SW480 (cell line): ENCODE measurements around the gene NUDT2.
A peak's percentile ranks its signal among the peaks of the same experiment; 100 is the strongest.
"Not testable (repeated sequence)": the region's sequence is repeated elsewhere in the genome, so short reads cannot be mapped to it uniquely, and the experiment has no call there.

Experiments
- DNase-seq: peaks from one replicate; pipeline ENCODE4 v3.0.0-alpha.2; 2016; ENCODE audit warnings: low spot score

The NUDT2 gene

DNA sequence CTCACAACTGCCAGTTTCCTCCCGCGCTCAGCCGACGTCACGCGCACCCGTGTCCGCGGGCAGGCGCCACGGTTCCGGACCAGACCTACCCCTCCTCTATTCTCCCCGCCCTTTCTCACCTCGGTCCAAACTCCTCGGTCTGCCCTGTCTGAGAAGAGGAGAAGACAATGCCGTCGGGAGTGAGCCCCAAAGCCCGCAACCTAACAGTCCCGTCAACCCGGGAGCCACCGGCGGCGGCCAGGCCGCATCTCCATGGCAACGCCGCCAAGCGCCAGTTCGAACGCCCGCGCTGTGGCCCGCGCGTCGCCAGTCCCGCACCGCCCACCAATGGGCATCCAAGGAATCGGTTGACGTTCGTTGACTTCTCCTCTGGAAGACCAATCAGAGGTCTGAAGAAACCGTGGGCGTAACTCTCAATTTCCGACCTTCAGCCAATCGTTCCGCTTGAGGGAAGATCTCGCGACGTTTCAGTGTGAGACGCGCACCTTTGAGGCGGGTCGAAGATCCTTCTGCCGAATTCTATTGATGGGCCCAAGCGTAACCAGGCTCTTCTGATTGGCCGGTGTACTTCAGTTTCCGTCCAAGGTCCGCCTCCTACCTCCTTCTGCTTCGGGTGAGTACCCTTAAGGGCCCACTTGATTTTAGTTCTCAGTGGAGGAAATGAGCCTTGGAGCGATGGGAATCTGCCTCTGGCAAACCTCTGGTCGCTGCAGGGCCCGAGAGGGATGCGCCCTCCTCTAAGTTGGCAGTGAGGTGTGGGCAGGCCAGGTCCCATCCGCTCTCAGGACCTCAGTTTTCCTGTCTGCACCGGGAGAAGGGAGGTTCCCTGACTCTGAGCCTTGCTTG lies at the start of gene NUDT2, which contains the start of gene KIF24:
Gene NUDT2, plus strand, starts transcription at position 583 of the 846 bp plus-strand sequence. CDS start 9,471 bp downstream, outside the sequence.
Gene KIF24, minus strand, starts transcription at position 282 of the 846 bp plus-strand sequence. CDS start 17,922 bp downstream, outside the sequence.
- peak; percentile 100 for DNase-seq

DNA sequence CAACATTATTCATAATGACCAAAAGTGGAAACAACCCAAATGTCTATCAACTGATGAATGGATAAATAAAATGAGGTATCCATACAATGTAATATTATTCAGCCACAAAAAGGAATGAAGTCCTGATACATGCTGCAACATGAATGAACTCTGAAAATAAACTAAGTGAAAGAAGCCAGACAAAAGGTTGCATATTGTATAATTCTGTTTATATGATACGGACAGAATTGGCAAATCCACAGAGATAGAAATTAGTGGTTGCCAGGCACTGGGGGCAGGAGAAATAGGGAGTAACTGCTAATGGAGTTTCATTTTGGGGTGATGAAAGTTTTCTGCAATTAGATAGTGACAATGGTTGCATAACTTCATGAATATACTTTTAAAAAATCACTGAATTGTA lies 47.3 kb upstream of the NUDT2 start:
- no peak for DNase-seq

DNA sequence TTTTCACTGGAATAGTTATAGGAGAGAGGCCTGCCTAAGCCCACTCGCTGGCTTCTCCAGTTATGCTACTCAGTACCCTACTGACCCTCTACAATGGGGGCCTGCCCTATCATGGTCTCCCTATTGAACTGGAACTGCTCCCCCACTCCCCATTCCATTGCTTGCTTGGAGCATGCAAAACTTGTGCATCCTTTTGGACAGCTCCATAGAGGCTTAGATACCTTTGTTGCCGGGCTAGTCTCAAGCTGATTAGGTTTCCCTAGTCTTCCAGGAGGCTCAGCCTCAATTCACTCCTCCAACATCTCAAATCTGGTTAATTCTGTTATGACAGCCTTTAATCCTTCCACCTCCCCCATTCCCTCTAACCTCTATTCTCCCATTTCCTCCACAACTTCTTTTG lies 40.2 kb upstream of the NUDT2 start:
- DNase-seq: no peak

DNA sequence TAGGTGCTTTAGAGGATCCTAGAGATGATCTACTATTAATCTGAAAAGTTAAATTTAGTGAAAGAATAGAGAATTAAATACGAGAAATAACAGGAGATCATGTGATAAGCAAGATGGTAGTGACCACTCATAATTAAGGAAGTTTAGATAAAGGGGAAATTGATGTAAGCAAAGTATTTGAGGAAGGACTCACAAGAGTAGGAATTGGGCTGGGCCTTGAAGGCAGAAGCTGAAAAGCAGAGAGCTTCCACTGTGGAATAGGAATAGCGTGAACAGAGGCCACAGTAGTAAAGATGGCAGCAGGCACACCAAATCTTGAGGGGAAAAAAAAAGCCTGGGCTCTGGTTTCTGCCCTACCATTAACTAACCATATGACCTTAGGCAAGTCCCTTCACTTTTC lies 38.3 kb upstream of the NUDT2 start:
- no peak for DNase-seq

DNA sequence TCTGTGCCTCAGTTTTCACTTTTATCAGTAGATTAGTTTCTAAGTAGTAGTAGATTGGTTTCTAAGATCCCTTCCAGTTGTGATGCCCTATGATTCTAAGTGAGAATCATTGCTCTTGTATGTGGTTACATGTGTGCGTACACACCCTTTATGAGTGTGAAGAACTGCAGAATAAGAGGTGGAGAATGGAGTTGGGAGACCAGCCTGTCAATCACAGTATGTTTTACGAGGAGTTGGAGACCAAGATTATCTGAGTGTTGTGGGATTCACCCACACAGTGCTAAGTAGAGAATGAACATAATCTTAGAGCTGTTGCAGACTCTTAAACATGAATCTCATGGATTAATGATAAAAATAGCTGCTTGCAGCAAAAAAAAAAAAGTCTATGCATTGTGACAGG lies 37.9 kb upstream of the NUDT2 start:
- no peak for DNase-seq

DNA sequence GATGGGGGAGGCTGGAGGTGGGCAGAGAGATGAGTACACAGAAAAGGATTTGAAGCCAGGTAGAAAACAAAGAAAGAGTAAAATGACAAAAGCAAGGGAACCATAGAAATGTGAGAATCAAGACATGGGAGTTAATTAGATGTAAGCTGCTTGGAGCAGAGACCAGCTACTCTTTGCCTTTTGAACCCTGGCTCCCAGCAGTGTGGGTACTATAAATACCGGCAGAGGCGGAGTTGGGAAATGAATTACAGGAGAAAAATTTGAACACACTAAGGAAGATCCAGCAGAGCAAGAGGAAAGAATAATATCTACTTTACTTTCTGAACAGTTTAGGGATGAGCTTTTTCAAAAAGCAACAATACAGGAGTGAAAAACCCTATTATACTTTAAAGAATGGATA lies 36.8 kb upstream of the NUDT2 start:
- DNase-seq: no peak

DNA sequence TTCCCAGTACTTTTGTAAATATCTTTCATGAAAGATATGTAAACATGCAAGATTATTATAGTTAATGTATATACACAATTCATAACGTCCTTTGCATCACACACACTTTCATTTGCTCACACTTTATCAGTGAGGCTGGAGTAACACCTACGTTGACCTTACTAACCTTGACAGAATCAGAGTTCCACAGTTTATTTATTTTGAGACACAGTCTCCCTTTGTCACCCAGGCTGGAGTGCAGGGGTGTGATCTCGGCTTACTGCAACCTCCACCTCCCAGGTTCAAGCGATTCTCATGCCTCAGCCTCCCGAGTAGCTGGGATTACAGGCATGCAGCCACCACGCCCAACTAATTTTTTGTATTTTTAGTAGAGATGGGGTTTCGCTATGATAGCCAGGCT lies 28.3 kb upstream of the NUDT2 start:
- DNase-seq: not testable (repeated sequence)

DNA sequence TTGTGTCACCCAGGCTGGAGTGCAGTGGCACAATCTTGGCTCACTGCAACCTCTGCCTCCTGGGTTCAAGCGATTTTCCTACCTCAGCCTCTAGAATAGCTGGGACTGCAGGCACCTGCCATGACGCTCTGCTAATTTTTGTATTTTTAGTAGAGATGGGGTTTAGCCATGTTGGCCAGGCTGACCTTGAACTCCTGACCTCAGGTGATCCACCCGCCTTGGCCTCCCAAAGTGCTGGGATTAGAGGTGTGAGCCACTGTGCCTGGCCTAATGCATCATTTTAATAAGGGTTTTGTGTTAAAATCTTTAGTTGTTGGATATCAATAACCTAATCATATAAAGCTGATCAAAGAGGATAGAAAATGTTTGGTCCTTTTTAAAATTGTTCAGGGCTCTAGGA lies 21.1 kb upstream of the NUDT2 start:
- DNase-seq: not testable (repeated sequence)

DNA sequence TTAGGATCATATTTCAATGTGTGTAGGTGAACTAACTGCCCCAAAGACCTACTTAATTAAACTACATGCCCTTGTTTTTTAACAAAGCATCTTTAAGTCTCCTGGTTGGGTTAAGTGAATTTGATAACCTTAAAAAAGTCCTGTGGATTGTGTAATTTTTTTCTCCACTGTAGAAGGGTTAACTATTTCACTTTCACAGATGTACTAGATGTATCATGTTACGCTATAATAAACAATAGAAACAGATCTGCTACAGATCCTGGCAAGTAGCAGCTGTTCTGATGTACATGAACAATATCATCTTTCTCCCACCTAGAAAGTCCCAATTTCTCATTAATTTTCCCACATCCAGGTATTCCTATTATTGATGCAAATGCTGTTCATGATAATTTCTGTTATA lies 19.2 kb upstream of the NUDT2 start:
- DNase-seq: no peak

DNA sequence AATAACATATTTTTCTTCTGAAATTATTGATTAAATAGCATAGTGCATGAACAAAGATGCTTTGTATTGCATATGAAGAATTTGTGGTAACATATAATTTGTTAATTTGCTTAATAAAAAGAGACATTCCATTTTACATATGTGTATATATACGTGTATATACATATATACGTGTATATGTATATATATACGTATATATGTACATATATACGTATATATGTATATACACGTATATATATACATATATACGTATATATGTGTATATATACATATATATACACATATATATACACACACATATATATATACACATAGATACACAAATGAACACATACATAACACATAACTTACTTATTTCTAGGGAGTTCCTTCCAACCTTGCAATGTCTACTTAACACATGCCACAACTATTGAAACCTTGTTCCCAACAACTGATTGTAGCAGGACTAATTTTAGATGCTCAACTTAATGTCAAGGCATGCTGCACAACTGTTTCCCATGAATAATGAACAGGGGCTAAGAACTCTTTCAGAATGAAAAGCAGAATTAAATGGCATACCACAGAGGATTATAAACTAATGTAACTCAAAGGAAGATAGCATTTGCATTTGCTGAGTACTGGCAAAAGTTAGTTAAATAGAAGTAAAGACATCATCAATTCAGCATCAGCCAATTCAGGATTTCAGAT lies 17.7 kb upstream of the NUDT2 start:
- no peak for DNase-seq

DNA sequence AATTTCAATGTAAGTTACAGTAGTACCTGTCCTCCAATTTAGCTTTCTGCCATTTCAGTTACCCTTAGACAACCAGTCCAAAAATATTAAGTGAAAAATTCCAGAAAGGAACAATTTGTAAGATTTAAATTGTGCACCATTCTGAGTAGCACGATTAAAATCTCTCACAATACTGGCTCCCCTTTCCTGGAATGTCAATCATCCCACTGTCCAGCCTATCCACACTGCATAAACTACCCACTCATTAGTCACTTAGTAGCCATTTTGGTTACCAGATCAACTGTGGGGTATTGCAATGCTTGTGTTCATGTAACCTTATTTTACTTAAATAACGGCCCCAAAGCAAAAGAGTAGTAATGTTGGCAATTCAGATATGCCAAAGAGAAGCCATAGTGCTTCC lies 11.9 kb upstream of the NUDT2 start:
- no peak for DNase-seq

DNA sequence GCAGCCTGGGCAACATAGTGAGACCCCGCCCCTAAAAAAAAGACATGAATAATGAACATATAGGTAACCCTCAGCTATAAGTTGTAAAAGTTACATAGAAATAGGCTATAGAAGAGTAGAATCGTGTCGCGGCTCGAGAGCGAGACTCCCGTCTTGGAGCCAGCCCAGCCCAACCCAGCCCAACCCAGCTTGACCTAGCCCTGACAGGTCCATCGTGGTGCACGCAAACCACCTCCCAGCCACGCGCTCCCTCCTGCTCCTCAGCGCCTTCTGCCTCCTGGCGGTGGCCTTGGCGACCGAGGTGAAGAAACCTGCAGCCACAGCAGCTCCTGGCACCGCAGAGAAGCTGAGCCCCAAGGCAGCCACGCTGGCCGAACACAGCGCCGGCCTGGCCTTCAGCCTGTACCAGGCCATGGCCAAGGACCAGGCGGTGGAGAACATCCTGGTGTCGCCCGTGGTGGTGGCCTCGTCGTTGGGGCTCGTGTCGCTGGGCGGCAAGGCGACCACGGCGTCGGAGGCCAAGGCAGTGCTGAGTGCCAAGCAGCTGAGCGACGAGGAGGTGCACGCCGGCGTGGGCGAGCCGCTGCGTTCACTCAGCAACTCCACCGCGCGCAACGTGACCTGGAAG lies 11.1 kb upstream of the NUDT2 start:
- no peak for DNase-seq

DNA sequence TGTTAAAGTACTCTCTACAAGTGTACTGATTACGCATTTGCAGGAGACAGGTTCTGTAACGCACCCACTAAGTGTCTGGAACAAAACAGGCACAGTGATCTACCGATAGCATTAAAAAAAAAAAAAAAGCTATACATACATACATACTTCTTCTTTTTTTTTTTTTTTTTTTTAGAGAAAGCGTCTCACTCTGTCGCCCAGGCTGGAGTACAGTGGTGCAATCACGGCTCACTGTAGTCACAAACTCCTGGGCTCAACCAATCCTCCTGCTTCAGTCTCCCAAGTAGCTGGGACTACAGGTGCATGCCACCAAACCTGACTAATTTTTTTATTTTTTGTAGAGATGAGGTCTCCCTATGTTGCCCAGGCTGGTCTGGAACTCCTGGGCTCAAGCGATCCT lies 7.9 kb upstream of the NUDT2 start:
- DNase-seq: no peak

DNA sequence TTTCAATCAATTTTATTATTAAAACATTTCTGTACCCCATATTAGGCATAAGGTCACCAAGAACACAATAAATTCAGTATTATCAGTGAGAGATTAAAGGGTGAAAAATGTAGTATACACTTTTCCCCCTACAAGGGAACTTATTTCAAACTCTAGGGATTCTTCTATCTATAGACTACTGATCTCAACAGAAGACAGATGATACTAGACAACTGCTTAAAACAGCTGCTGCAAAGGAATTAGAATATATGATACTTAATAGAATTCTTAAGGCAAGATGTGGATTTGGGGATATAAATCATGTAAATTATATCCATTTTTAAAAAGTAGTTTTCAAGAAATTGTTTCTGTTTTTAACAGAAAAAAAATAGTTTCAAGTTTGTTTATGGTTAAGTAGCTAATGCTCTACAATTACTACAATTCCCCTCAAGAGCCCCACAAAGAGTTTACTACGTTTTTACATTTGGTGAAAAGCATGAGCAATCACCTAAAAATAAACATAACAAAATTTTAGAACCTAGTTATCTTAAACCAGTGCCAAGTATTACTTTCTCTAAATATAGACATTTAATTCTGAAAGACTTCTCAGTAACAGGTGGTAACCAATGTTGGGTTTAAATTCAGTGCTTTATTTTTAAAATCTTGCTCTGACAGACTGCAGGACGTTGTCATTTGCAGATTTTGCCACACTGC lies 6.3 kb upstream of the NUDT2 start:
- DNase-seq: no peak

DNA sequence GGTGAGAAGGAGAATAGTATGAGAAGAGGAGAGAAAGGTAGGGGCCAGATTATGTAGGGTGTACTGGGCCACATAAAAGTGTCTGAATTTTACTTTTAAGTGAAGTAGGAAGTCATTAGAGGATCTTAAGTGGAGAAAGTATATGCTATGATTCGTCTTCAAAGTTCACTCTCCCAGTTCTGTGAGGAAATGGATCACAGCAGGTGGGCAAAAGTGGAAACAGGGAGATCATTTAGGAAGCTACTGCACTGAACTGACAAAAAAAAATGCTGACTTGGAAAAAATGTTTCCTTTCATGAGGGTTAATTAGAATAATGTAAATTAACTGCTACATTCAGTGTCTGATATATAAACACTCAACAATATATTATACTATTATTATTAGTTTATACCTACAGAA lies 2.7 kb upstream of the NUDT2 start:
- DNase-seq: no peak

DNA sequence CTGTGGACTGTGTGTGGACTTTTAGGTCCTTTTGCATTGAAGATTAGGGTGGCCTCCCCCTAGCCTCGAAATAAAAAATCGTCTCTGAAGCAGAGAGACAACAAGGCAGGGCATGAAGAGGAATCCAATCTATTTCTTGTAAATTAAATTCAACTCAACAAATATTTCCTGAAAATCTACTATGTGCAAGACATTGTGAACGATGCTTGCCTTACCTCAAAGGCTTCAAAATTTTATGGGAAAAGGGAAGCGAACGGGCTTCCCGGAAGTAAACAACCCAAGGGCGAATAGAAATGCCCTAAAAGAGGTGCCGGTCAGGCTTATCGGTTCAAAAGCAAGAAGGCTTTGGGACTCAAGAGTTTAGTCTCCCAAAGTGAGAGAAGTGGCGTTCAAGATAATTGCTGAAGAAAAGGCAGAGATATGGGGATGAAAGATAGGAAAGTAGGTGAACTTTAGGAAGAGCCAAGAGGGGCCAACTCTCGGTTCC lies 826 bp upstream of the NUDT2 start:
- no peak for DNase-seq

DNA sequence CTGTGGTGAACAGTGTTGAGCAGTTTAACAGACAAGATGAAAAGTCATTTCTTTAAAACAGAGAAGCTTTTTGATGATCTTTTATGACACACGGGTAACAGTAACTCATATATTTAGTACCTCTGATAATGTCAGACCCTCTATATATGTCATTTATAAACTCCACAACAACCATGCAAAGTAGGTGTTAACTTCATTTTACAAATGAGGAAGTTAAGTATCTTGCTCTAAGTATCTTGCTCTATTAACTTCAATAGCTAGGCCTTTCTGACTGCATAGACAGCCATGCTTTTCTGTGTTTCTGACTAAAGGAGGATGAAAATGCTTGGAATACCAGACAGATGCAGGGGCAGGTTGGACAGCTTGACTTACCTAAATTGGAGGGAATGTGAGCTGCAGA lies 1.8 kb downstream of the NUDT2 start:
- DNase-seq: no peak

DNA sequence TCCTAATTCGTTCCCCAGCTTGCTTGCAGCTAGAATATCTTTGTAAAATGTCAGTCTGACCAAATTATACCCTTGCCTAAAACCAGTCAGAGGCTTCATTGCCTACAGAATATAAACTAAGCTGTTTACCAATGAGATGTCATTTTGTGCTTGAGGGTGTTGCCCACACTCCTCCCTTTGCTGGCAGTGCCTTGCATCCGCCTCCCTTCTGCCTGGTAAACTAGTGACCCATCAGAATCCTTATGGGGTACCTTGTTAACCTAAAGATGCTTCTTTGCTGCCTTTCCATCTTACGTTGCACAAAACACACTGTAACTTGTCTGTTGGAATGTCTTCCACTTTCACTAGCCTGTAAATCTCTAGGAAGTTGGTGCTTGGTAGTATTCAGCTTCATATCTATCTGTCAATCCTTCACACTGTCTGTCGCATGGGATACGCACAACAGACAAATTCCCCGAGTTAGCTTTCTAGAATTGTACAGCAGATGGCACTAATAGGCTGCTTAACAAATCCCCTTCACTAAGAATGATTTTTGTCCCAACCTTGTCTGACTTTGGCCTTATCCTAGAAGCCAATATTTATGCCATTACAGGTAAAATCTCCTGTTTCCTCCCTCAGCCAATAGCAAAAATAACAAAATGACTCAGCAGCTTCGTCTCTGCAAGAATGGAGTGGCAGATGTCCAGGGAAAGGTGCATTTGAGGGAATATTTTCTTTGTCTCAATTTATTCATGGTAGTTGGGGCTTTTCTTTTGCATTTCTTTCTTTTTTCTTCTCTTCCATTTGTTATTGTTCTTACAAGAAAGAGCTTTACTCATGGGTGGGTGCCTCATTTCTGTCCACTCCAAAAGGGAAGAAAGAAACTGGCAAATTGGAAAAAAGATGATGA lies 3.0 kb downstream of the NUDT2 start:
- peak; percentile 59 for DNase-seq

DNA sequence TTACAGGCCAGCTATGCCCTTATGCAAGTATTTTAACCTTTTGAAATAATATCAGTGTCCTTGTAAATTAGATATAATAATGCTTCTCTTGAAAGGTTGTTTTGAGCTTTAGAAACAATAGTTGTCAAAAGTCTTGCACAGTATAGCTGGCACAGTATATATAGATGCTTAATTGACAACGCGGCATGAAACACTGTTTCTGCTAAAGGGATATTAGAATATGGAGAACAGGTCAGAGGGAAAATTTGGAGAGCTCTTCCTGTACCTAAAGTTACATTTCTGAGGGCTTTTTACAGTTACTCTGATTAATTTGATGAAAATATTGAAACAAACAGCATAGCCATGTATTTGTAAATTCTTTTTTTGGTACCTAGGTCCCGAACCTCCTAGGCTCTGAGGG lies 4.5 kb downstream of the NUDT2 start:
- no peak for DNase-seq

DNA sequence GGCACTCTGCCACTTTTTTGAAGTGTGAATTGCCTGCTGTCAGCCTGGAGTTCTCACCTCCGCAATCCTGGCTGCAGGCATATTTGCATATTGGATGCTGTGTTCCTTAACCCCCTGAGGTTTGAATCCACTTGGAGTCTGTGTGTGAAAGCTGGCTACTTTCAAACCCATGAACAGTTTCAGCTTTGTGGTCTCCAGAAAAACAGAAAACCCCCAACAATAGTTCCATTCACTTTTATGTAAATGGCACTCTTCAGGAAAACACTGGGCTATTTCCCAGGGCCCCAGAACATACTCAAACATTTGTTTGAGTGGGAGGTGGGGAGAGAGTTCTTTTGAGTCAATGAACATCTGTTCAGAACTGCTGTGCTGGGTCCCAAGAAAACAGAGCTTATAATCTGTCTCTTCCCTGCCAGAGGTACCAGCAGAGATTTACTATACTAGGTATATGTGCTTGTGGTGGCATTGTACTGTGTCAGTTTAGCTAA lies 5.0 kb downstream of the NUDT2 start:
- no peak for DNase-seq

DNA sequence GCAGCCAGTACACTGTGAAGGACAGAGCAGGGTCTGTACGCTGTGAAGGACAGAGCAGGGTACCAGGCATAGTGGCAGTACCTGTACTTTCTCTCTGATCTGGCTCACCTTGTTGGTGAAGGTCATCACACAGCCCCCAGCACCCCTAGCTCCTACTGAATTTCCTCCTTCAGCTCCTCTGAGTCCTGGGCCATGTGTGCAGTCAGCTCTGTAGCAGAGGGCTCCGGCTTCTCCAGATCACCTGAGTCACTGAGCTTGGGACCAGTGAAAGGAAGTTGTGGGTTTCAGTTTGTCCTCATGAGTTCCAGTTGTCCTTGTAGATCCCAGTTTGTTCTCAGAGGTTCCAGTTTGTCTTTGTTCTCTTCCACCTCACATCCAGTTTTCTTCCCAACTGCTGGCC lies 5.5 kb downstream of the NUDT2 start:
- DNase-seq: no peak
